Ovary (tissue), 3 donors: ENCODE data around the gene NUP42.

Experiments used
- CTCF ChIP-seq, 3 donors: fragments of 450-650 bp in 2 of 3; fragments of 200-600 bp in 1 of 3; IDR thresholded peaks; one replicate each; pipeline versions ENCODE4 v1.5.1 to v1.8.0; 2016 to 2022; ENCODE audit warnings: antibody characterized with exemption in 3 of 3, mild to moderate bottlenecking in 1 of 3
- POLR2A ChIP-seq: fragments of 450-650 bp; IDR thresholded peaks from one replicate; pipeline ENCODE4 v1.6.1; 2017; ENCODE audit warnings: antibody characterized with exemption, mild to moderate bottlenecking, moderate library complexity
- donor health status: DM: no; HTN: no; CAD: no.

DNA sequence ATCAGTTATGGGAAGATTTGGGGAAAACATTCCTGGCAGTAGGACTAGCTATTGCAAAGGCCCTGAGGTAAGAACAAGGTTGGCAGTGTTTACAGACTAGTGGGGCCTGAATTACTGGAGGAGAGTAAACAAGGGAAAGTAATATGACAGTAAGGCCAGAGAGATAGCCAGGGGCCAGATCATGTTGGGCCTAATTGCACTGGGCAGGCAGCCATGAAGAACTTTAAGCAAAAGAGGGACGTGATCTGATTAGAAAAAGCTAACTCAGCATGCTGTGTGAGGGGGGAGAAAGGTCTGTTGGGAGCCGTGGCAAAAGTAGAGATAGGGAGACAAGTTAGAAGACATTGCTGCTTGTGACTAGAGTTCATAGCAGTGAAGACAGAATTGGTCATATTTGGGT lies 9.2 kb downstream of the NUP42 start:
- no peak for TF ChIP-seq CTCF (IDR thresholded peaks at IDR 0.05)
- no peak for TF ChIP-seq POLR2A
